ENCODE results near the gene RAPGEF6. TPM values are rescaled to one million over a fixed set of nuclear protein-coding genes. Genes with fewer than 3 reads are reported as not detected.
A peak's percentile ranks its signal among the peaks of the same experiment; 100 is the strongest.

RAPGEF6 gene
- total and polyA plus RNA-seq, 9 of the 15 experiments (the other 6 are each of a cell fraction or from before 2014, with no cell fraction given): 2.7 to 23.4 (median 12.7) TPM

DNA sequence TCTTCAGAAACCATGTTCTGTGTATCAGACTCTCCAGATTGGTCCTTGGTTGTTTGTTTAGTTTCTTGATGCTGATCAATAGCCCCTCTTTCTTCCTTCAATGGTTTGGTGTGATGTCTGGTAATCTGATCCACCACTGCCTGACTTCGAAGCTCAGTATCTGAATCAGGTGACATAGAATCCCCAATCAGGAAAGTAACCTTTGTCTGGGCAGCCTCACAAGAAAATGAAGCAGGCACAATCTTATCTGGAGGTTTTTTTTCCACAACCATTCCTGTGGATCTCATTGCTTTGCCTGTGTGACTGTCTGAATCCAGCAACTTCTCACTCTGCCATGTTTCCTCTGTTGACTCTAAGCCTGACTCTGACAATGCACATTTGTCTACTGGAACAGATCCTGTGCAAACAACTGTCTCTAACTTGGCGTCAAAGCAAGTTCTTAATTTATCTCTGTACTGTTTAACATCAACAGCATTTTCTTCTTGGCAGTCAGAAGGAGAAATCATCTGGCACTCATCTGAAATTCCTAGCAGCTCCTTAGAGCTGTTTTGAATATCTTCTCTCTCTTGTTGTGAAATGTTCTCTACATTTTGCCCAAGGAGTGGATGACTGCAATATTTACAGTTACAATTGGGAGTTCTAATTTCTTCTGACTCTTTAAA is 37.1 kb upstream of the RAPGEF6 start (continued):
- no peak for TF ChIP-seq ZNF311 (CRISPR knock-in tag; IDR thresholded peaks at IDR 0.05)
- TF ChIP-seq NEUROD1 (IDR thresholded peaks at IDR 0.05; ENCODE audit: borderline replicate concordance, low read depth, low read length, partially characterized antibody): no peak
- TF ChIP-seq, protein P1, sequence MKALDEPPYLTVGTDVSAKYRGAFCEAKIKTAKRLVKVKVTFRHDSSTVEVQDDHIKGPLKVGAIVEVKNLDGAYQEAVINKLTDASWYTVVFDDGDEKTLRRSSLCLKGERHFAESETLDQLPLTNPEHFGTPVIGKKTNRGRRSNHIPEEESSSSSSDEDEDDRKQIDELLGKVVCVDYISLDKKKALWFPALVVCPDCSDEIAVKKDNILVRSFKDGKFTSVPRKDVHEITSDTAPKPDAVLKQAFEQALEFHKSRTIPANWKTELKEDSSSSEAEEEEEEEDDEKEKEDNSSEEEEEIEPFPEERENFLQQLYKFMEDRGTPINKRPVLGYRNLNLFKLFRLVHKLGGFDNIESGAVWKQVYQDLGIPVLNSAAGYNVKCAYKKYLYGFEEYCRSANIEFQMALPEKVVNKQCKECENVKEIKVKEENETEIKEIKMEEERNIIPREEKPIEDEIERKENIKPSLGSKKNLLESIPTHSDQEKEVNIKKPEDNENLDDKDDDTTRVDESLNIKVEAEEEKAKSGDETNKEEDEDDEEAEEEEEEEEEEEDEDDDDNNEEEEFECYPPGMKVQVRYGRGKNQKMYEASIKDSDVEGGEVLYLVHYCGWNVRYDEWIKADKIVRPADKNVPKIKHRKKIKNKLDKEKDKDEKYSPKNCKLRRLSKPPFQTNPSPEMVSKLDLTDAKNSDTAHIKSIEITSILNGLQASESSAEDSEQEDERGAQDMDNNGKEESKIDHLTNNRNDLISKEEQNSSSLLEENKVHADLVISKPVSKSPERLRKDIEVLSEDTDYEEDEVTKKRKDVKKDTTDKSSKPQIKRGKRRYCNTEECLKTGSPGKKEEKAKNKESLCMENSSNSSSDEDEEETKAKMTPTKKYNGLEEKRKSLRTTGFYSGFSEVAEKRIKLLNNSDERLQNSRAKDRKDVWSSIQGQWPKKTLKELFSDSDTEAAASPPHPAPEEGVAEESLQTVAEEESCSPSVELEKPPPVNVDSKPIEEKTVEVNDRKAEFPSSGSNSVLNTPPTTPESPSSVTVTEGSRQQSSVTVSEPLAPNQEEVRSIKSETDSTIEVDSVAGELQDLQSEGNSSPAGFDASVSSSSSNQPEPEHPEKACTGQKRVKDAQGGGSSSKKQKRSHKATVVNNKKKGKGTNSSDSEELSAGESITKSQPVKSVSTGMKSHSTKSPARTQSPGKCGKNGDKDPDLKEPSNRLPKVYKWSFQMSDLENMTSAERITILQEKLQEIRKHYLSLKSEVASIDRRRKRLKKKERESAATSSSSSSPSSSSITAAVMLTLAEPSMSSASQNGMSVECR (CRISPR knock-in tag; IDR thresholded peaks at IDR 0.05): no peak
- no peak for TF ChIP-seq KDM4B (IDR thresholded peaks at IDR 0.05; ENCODE audit: borderline replicate concordance in 2 of 2, low read depth in 1 of 2)
- no peak for TF ChIP-seq ZKSCAN3 (CRISPR knock-in tag; IDR thresholded peaks at IDR 0.05)
- TF ChIP-seq, protein P2, sequence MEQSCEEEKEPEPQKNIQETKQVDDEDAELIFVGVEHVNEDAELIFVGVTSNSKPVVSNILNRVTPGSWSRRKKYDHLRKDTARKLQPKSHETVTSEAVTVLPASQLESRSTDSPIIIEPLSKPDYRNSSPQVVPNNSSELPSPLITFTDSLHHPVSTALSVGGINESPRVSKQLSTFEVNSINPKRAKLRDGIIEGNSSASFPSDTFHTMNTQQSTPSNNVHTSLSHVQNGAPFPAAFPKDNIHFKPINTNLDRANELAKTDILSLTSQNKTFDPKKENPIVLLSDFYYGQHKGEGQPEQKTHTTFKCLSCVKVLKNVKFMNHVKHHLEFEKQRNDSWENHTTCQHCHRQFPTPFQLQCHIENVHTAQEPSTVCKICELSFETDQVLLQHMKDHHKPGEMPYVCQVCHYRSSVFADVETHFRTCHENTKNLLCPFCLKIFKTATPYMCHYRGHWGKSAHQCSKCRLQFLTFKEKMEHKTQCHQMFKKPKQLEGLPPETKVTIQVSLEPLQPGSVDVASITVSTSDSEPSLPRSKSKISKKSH (CRISPR knock-in tag; IDR thresholded peaks at IDR 0.05): no peak
- TF ChIP-seq PPARD (CRISPR knock-in tag; IDR thresholded peaks at IDR 0.05): no peak
- TF ChIP-seq ZFX (CRISPR knock-in tag; IDR thresholded peaks at IDR 0.05): no peak
- TF ChIP-seq, protein P3, sequence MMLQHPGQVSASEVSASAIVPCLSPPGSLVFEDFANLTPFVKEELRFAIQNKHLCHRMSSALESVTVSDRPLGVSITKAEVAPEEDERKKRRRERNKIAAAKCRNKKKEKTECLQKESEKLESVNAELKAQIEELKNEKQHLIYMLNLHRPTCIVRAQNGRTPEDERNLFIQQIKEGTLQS (IDR thresholded peaks at IDR 0.05): no peak
- TF ChIP-seq, protein P3 (CRISPR knock-in tag; conservative IDR thresholded peaks at IDR 0.05): no peak
- no peak for TF ChIP-seq RBFOX2 (IDR thresholded peaks at IDR 0.05; ENCODE audit: low read depth, low read length)
- TF ChIP-seq, protein P4, sequence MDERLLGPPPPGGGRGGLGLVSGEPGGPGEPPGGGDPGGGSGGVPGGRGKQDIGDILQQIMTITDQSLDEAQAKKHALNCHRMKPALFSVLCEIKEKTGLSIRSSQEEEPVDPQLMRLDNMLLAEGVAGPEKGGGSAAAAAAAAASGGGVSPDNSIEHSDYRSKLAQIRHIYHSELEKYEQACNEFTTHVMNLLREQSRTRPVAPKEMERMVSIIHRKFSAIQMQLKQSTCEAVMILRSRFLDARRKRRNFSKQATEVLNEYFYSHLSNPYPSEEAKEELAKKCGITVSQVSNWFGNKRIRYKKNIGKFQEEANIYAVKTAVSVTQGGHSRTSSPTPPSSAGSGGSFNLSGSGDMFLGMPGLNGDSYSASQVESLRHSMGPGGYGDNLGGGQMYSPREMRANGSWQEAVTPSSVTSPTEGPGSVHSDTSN (CRISPR knock-in tag; IDR thresholded peaks at IDR 0.05; ENCODE audit: low read depth): no peak
- TF ChIP-seq, protein P4 (tag; conservative IDR thresholded peaks at IDR 0.05; ENCODE audit: low read depth): peak; percentile 59; the same call in 1 of the 2 replicates
- no peak for TF ChIP-seq ZNF12 (CRISPR knock-in tag; IDR thresholded peaks at IDR 0.05)

Data from K562 (cell line).